Mucosa of descending colon (tissue), 3 donors: ENCODE data around the gene GOLGA6L24. TPM values are rescaled to one million over a fixed set of nuclear protein-coding genes. Genes with fewer than 3 reads are reported as not detected.
"Not testable (repeated sequence)": the region's sequence is repeated elsewhere in the genome, so short reads cannot be mapped to it uniquely, and the experiment has no call there.

Source experiments
- ATAC-seq: fragments of 200-7000 bp; cut with Tn5 transposase; one replicate; pipeline ENCODE4 v1.9.1; 2020; ENCODE audit warnings: mild to moderate bottlenecking, moderate library complexity
- DNase-seq, 3 donors: peaks; one replicate each; pipeline ENCODE4 v3.0.0-alpha.2; 2020
- H3K36me3 ChIP-seq: fragments of 200-600 bp; one replicate; pipeline ENCODE4 v1.8.0; 2021; ENCODE audit warnings: low read depth, mild to moderate bottlenecking
- H3K4me1 ChIP-seq: fragments of 200-600 bp; one replicate; pipeline ENCODE4 v1.8.0; 2021; ENCODE audit warnings: low read depth, mild to moderate bottlenecking
- H3K4me3 ChIP-seq: fragments of 200-600 bp; one replicate; pipeline ENCODE4 v1.8.0; 2021; ENCODE audit warnings: mild to moderate bottlenecking
- H3K9me3 ChIP-seq: fragments of 200-600 bp; one replicate; pipeline ENCODE4 v1.8.0; 2021; ENCODE audit warnings: mild to moderate bottlenecking
- intact Hi-C, 2 donors: fragments of 100-400 bp; cut with DNase I in 1 of 2; cut with micrococcal nuclease in 1 of 2; formaldehyde crosslinking; loops; one replicate each; pipeline versions ENCODE4 v1.11.0 to v1.11.1; 2022; cut with DNase I, micrococcal nuclease
- long read RNA-seq, 2 donors: library from polyadenylated mRNA; unstranded; transcript quantifications; one replicate each; pipeline ENCODE4 v2.0.0, GENCODE V29; 2019 to 2021
- total RNA-seq, 3 donors: library from RNA; stranded (reverse); fragmentation: NEBNext Ultra II Directional in 2 of 3; extraction: Animal tissue kit (Norgen Biotek cat#: 25700) in 2 of 3; gene quantifications; one replicate each; pipeline versions ENCODE4 v1.2.1 to v1.2.4, GENCODE V29; 2021 to 2023
- donor health status: DM: no; HTN: no; CAD: no; lungs with moderate emphysema.
- donor health status: DM: no; HTN: no; CAD: no.
- donor health status: DM: no; HTN: yes; CAD: no.

The GOLGA6L24 gene
- total RNA-seq, result not detected
- long read RNA-seq, donor 1, result 0 reads
- long read RNA-seq, donor 2, result 0 reads

DNA sequence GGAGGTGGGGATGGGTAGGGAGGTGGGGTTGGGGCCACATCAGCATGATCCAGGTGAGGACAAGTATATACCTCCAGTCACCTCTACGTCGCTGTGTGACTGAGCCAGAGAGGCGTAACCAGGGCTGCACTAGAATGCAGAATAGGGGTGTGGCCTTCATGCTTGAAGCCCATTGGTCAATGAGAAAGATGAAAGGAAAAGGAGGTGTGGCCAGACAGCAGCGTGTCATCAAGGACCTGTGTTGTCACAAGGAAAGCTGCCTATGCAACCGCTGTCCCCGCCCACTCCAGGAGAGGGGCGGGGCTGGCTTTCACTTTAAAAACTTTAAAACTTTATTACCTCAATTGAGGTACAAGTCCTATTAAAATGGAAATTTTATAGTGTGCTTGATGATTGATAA lies at the start of gene GOLGA6L24:
TSS of gene GOLGA6L24 (minus strand) at position 101 of the 400 bp plus-strand sequence. CDS start at position 40, 61 bp downstream.
- intact Hi-C loops, ATAC-seq, DNase-seq, H3K9me3 ChIP-seq, H3K4me1 ChIP-seq, H3K36me3 ChIP-seq, H3K4me3 ChIP-seq: not testable (repeated sequence)

GRCh38 chr15:28402774-28403435 lies 45.0 kb upstream of the GOLGA6L24 start:
- H3K9me3 ChIP-seq, DNase-seq, intact Hi-C loops, H3K36me3 ChIP-seq, ATAC-seq, H3K4me1 ChIP-seq, H3K4me3 ChIP-seq: not testable (repeated sequence)

- DNase-seq, intact Hi-C loops, H3K9me3 ChIP-seq, H3K4me3 ChIP-seq, ATAC-seq, H3K4me1 ChIP-seq, H3K36me3 ChIP-seq: not testable (repeated sequence)
Measured at GRCh38 chr15:28396022-28396421, 38.1 kb upstream of the GOLGA6L24 start.

DNA sequence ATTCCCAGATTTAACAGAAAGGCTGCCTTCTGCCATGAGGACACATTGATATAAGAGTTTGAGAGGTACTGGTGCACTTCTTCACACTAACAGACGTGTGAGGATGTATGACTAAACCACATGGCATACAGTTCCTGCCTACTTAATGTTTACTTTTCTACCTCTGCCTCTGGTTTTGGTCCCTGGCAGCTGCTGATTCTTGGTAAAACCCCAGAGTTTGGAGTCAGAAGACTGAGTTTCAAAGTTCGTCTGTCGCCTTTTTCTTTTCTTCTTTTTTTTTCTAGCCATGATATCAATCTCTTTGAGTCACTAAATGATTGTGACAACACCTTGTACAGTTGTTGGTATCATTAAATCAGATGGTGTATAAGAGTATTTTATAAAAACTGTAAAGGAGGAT lies 22.2 kb upstream of the GOLGA6L24 start:
- intact Hi-C loops, H3K36me3 ChIP-seq, ATAC-seq, H3K4me3 ChIP-seq, H3K4me1 ChIP-seq, H3K9me3 ChIP-seq, DNase-seq: not testable (repeated sequence)

- intact Hi-C loops, H3K4me1 ChIP-seq, ATAC-seq, H3K9me3 ChIP-seq, DNase-seq, H3K36me3 ChIP-seq, H3K4me3 ChIP-seq: not testable (repeated sequence)
Measured at GRCh38 chr15:28378364-28378763, 20.5 kb upstream of the GOLGA6L24 start, which contains the start of gene GOLGA8F. Gene GOLGA8F, plus strand, starts transcription at chr15:28378664. Its CDS starts 98 bp downstream, at chr15:28378762.

DNA sequence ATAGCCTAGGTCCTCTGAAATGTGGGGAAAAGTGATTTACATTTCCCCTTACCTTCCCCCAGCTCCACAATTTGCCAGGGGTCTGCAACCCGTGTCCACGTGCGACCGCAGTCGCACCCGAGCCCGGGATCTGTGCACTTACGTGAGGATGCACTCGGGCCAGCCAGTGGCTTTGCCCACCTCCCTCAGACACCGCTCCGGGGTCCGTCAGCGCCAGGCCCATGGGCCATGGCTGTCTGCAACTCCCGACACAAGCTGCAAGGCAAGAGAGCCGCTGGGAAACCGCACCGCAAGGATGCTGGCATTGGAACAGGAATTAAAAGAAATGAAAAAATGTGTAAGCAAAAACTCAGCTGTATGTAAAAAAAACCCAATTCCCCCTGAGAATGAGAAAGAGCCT lies 7.6 kb upstream of the GOLGA6L24 start:
- H3K36me3 ChIP-seq, H3K9me3 ChIP-seq, ATAC-seq, intact Hi-C loops, H3K4me1 ChIP-seq, H3K4me3 ChIP-seq: not testable (repeated sequence)
- DNase-seq, result peak in 1 of 3 donors; percentile 9

GRCh38 chr15:28322129-28322588 lies 35.7 kb downstream of the GOLGA6L24 start, which contains the start of gene HERC2:
Gene HERC2, minus strand, starts transcription at chr15:28322179. Its CDS starts 746 bp downstream, at chr15:28321433.
- DNase-seq, H3K4me3 ChIP-seq, H3K4me1 ChIP-seq, intact Hi-C loops, ATAC-seq, H3K36me3 ChIP-seq, H3K9me3 ChIP-seq: not testable (repeated sequence)

- DNase-seq, result peak in 2 of 3 donors; percentile 3 to 28
- H3K36me3 ChIP-seq, ATAC-seq, H3K4me1 ChIP-seq, intact Hi-C loops, H3K9me3 ChIP-seq, H3K4me3 ChIP-seq: not testable (repeated sequence)
Measured at GRCh38 chr15:28321358-28322078, 36.4 kb downstream of the GOLGA6L24 start.

DNA sequence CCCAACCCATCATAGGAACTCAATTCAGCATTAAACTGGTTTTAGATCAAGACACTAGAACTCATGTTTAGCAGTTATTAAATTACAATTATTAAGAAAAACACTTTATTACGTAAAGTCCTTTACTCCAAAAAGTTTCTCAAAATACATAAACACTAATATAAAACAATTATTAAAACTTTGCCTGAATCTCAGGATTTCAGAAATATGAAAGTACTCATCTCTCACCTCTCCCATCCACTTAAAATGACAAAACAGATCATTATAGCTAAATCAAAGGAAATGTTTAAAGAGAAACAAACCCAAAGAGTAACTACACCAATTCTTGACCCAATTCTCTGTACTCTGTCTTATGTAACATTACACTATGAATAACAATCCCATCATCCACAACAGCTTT lies 38.2 kb downstream of the GOLGA6L24 start:
- intact Hi-C loops, ATAC-seq, H3K9me3 ChIP-seq, H3K4me3 ChIP-seq, H3K4me1 ChIP-seq, H3K36me3 ChIP-seq, DNase-seq: not testable (repeated sequence)

GRCh38 chr15:28318828-28319227 lies 39.1 kb downstream of the GOLGA6L24 start:
- intact Hi-C loops, H3K4me1 ChIP-seq, H3K36me3 ChIP-seq, ATAC-seq, H3K4me3 ChIP-seq, H3K9me3 ChIP-seq, DNase-seq: not testable (repeated sequence)

DNA sequence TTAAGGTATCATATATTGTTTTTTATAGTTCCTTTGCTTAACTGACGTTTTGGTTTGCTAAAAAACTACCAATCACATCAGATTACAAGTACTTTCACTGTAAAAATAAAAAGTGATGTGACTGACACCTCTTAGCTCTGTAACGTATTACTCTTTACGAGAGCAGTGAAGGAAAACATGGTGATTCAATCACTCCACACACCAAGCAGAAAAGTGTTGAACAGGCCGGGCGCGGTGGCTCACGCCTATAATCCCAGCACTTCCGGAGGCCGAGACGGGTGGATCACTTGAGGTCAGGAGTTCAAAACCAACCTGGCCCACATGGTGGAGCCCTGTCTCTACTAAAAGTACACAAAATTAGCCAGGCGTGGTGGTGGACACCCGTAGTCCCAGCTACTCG lies 39.8 kb downstream of the GOLGA6L24 start:
- H3K4me3 ChIP-seq, intact Hi-C loops, H3K4me1 ChIP-seq, H3K36me3 ChIP-seq, H3K9me3 ChIP-seq: not testable (repeated sequence)
- DNase-seq (peak in 1 of 3 donors; percentile 10), ATAC-seq (peak; percentile 36)

GRCh38 chr15:28316958-28317357 lies 40.9 kb downstream of the GOLGA6L24 start:
- H3K9me3 ChIP-seq, H3K4me3 ChIP-seq, H3K36me3 ChIP-seq, ATAC-seq, H3K4me1 ChIP-seq, intact Hi-C loops, DNase-seq: not testable (repeated sequence)

DNA sequence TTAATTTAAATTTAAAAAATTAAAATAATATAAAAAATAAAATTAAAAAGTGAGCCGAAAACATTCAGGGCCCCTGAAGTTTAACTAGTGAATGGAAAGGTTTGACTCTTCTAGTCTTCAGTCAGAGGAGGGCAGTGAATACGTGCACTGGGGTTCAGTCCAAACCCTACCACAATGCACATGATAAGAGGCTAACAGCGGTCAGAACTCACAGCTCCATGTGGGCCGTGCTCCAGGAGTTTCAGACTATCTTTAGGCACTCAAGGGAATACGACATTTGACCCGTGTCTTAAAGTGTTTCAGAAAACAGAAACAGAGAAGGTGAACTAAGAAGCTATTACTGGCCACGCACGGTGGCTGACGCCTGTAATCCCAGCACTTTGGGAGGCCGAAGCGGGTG lies 47.4 kb downstream of the GOLGA6L24 start:
- H3K4me1 ChIP-seq, DNase-seq, H3K4me3 ChIP-seq, H3K9me3 ChIP-seq, H3K36me3 ChIP-seq, intact Hi-C loops, ATAC-seq: not testable (repeated sequence)

- DNase-seq, ATAC-seq, H3K36me3 ChIP-seq, H3K4me1 ChIP-seq, H3K4me3 ChIP-seq, H3K9me3 ChIP-seq, intact Hi-C loops: not testable (repeated sequence)
Measured at GRCh38 chr15:28308718-28309117, 49.2 kb downstream of the GOLGA6L24 start.
